HepG2 (cell line): ENCODE measurements around the gene ZNF511. TPM values are rescaled to one million over a fixed set of nuclear protein-coding genes. Genes with fewer than 3 reads are reported as not detected.

Experiments used
- CHD4 ChIP-seq: fragments of 200-600 bp; sonication (generic); IDR thresholded peaks from 2 replicates; pipeline ENCODE4 v1.7.0; 2017; ENCODE audit warnings: mild to moderate bottlenecking, low read length, borderline replicate concordance
- EZH2 ChIP-seq: conservative IDR thresholded peaks from 2 replicates; pipeline ENCODE4 v1.6.1; 2012; ENCODE audit warnings: mild to moderate bottlenecking, low read depth, low read length, moderate library complexity
- FOXJ3 ChIP-seq: sonication (generic); formaldehyde crosslinking; IDR thresholded peaks from 2 replicates; pipeline ENCODE4 v1.4.0; 2020; ENCODE audit warnings: missing genetic modification reagents, mild to moderate bottlenecking, borderline replicate concordance
- HOXA5 ChIP-seq: sonication (generic); formaldehyde crosslinking; IDR thresholded peaks from 2 replicates; pipeline ENCODE4 v1.4.0; 2020; ENCODE audit warnings: missing genetic modification reagents
- KDM4B ChIP-seq: sonication (generic); formaldehyde crosslinking; IDR thresholded peaks from 2 replicates; pipeline ENCODE4 v1.4.0; 2020; ENCODE audit warnings: missing genetic modification reagents
- RFX1 ChIP-seq: fragments of 450-650 bp; IDR thresholded peaks from 2 replicates; pipeline ENCODE4 v1.6.1; 2017
- RXRB ChIP-seq: IDR thresholded peaks from 2 replicates; pipeline ENCODE4 v1.6.1; 2016; ENCODE audit warnings: borderline replicate concordance, missing genetic modification reagents, missing compliant biosample characterization
- SALL1 ChIP-seq: sonication (generic); formaldehyde crosslinking; IDR thresholded peaks from 2 replicates; pipeline ENCODE4 v1.8.0; 2022; ENCODE audit warnings: mild to moderate bottlenecking, missing genetic modification reagents
- SUZ12 ChIP-seq: fragments of 150-350 bp; IDR thresholded peaks from 2 replicates; pipeline ENCODE4 v1.6.1; 2014; ENCODE audit warnings: low read depth, low read length
- ZFP1 ChIP-seq: IDR thresholded peaks from 2 replicates; pipeline ENCODE4 v1.6.1; 2016
- ZFP37 ChIP-seq: sonication (generic); formaldehyde crosslinking; IDR thresholded peaks from 2 replicates; pipeline ENCODE4 v1.4.0; 2020; ENCODE audit warnings: missing genetic modification reagents, borderline replicate concordance
- ZMYM4 ChIP-seq: sonication (generic); formaldehyde crosslinking; IDR thresholded peaks from 2 replicates; pipeline ENCODE4 v1.8.1; 2023; ENCODE audit warnings: mild to moderate bottlenecking, missing genetic modification reagents
- ZNF333 ChIP-seq: sonication (generic); formaldehyde crosslinking; IDR thresholded peaks from 2 replicates; pipeline ENCODE4 v1.4.0; 2020; ENCODE audit warnings: mild to moderate bottlenecking, missing genetic modification reagents, borderline replicate concordance
- ZNF350 ChIP-seq: sonication (generic); formaldehyde crosslinking; IDR thresholded peaks from 2 replicates; pipeline ENCODE4 v1.4.0; 2020; ENCODE audit warnings: mild to moderate bottlenecking, low read depth, missing genetic modification reagents, borderline replicate concordance
- ZNF430 ChIP-seq: sonication (generic); formaldehyde crosslinking; IDR thresholded peaks from 2 replicates; pipeline ENCODE4 v1.9.0; 2021; ENCODE audit warnings: mild to moderate bottlenecking, missing genetic modification reagents
- ZNF550 ChIP-seq: sonication (generic); formaldehyde crosslinking; IDR thresholded peaks from 2 replicates; pipeline ENCODE4 v1.4.0; 2020; ENCODE audit warnings: mild to moderate bottlenecking, missing genetic modification reagents, borderline replicate concordance
- ZNF614 ChIP-seq: IDR thresholded peaks from 2 replicates; pipeline ENCODE4 v1.6.1; 2018; ENCODE audit warnings: missing biosample characterization, missing genetic modification reagents, inconsistent platforms, borderline replicate concordance
- polyA plus RNA-seq, 8 experiments: library from polyadenylated mRNA; depleted of rRNA in 3 of 8; stranded (reverse) in 7 of 8; unstranded in 1 of 8; fragments of >200 nt; fragmentation: Illumina TruSeq in 4 of 8; extraction: Trizol in 4 of 8; gene quantifications; 2 replicates each; pipeline versions ENCODE4 v1.2.1 to v1.2.3, GENCODE V29; 2011 to 2016; ENCODE audit warnings: low read depth in 4 of 8, missing spikeins in 1 of 8, mixed read lengths in 1 of 8; ENCODE audit not compliant: insufficient read depth in 1 of 8
- total RNA-seq, 5 experiments: library from RNA; depleted of rRNA; stranded (reverse); fragments of >200 nt; fragmentation: Illumina TruSeq; extraction: Trizol; gene quantifications; 2 replicates each; pipeline ENCODE4 v1.2.3, GENCODE V29; 2016; ENCODE audit warnings: low read depth in 1 of 5
- TF ChIP-seq, protein P1 (sequence below): sonication (generic); formaldehyde crosslinking; IDR thresholded peaks from 2 replicates; pipeline ENCODE4 v1.5.0; 2020; ENCODE audit warnings: mild to moderate bottlenecking, missing genetic modification reagents
- TF ChIP-seq, protein P2 (sequence below): sonication (generic); formaldehyde crosslinking; IDR thresholded peaks from 2 replicates; pipeline ENCODE4 v1.4.0; 2020; ENCODE audit warnings: missing genetic modification reagents
- TF ChIP-seq, protein P3 (sequence below): sonication (generic); formaldehyde crosslinking; IDR thresholded peaks from 2 replicates; pipeline ENCODE4 v1.5.1; 2020; ENCODE audit warnings: mild to moderate bottlenecking, missing genetic modification reagents

The ZNF511 gene
- total and polyA plus RNA-seq, 2 of the 13 experiments (the other 11 are each of a cell fraction or from before 2014, with no cell fraction given) = 35.6 to 66.4 TPM

DNA sequence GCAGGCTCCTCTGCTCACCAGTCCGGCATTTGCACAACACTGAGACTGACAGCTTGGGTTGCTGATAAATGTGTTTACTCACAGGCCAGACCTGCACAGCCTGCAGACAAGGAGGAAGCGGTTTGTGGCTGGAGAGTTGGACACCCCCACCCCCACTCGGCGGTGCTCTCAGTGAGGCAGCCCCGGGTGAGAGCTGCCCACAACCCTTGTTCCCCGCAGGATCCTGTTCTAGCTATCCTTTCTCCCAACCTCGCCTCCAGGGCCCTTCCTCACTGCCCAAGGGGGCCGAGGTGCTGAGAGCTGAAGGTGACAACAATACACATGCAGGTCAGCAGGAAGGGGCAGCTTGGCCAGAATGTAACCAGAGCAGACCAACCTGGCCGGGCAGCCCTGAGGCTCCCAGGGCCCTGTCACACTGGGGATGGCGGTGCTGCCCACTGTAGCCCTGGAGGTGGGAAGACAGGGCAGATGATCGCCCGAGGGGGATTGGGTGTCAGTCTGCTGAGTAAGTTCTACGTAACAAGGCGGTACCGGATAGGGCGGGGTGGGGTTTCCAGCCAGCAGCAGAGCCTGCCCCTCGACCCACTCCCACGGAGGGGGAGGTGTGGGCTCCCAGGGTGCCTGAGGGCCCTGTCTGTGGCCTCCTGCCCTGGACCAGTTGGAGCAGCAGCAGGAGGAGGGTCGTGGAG lies 30.0 kb upstream of the ZNF511 start (continued):
- TF ChIP-seq ZNF350 (CRISPR knock-in tag) (0 out of 2 replicates have a peak, but pooled peaks have one; percentile 20), RFX1 (no peak), ZNF430 (CRISPR knock-in tag) (no peak), ZNF550 (CRISPR knock-in tag) (0 out of 2 replicates have a peak, but pooled peaks have one; percentile 36), KDM4B (CRISPR knock-in tag) (no peak), ZMYM4 (CRISPR knock-in tag) (no peak), FOXJ3 (CRISPR knock-in tag) (no peak), HOXA5 (peak; percentile 91), SALL1 (no peak; the same call in 1 of the 2 replicates), ZNF614 (CRISPR knock-in tag) (no peak), SUZ12 (no peak), ZNF333 (0 out of 2 replicates have a peak, but pooled peaks have one; percentile 43), EZH2 (no peak), ZFP37 (CRISPR knock-in tag) (no peak), RXRB (no peak; the same call in 1 of the 2 replicates), ZFP1 (CRISPR knock-in tag) (no peak), CHD4 (no peak)
- TF ChIP-seq, protein P1, sequence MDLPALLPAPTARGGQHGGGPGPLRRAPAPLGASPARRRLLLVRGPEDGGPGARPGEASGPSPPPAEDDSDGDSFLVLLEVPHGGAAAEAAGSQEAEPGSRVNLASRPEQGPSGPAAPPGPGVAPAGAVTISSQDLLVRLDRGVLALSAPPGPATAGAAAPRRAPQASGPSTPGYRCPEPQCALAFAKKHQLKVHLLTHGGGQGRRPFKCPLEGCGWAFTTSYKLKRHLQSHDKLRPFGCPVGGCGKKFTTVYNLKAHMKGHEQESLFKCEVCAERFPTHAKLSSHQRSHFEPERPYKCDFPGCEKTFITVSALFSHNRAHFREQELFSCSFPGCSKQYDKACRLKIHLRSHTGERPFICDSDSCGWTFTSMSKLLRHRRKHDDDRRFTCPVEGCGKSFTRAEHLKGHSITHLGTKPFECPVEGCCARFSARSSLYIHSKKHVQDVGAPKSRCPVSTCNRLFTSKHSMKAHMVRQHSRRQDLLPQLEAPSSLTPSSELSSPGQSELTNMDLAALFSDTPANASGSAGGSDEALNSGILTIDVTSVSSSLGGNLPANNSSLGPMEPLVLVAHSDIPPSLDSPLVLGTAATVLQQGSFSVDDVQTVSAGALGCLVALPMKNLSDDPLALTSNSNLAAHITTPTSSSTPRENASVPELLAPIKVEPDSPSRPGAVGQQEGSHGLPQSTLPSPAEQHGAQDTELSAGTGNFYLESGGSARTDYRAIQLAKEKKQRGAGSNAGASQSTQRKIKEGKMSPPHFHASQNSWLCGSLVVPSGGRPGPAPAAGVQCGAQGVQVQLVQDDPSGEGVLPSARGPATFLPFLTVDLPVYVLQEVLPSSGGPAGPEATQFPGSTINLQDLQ = no peak
- TF ChIP-seq, protein P2, sequence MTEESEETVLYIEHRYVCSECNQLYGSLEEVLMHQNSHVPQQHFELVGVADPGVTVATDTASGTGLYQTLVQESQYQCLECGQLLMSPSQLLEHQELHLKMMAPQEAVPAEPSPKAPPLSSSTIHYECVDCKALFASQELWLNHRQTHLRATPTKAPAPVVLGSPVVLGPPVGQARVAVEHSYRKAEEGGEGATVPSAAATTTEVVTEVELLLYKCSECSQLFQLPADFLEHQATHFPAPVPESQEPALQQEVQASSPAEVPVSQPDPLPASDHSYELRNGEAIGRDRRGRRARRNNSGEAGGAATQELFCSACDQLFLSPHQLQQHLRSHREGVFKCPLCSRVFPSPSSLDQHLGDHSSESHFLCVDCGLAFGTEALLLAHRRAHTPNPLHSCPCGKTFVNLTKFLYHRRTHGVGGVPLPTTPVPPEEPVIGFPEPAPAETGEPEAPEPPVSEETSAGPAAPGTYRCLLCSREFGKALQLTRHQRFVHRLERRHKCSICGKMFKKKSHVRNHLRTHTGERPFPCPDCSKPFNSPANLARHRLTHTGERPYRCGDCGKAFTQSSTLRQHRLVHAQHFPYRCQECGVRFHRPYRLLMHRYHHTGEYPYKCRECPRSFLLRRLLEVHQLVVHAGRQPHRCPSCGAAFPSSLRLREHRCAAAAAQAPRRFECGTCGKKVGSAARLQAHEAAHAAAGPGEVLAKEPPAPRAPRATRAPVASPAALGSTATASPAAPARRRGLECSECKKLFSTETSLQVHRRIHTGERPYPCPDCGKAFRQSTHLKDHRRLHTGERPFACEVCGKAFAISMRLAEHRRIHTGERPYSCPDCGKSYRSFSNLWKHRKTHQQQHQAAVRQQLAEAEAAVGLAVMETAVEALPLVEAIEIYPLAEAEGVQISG = 0 out of 2 replicates have a peak, but pooled peaks have one; percentile 39
- TF ChIP-seq, protein P3, sequence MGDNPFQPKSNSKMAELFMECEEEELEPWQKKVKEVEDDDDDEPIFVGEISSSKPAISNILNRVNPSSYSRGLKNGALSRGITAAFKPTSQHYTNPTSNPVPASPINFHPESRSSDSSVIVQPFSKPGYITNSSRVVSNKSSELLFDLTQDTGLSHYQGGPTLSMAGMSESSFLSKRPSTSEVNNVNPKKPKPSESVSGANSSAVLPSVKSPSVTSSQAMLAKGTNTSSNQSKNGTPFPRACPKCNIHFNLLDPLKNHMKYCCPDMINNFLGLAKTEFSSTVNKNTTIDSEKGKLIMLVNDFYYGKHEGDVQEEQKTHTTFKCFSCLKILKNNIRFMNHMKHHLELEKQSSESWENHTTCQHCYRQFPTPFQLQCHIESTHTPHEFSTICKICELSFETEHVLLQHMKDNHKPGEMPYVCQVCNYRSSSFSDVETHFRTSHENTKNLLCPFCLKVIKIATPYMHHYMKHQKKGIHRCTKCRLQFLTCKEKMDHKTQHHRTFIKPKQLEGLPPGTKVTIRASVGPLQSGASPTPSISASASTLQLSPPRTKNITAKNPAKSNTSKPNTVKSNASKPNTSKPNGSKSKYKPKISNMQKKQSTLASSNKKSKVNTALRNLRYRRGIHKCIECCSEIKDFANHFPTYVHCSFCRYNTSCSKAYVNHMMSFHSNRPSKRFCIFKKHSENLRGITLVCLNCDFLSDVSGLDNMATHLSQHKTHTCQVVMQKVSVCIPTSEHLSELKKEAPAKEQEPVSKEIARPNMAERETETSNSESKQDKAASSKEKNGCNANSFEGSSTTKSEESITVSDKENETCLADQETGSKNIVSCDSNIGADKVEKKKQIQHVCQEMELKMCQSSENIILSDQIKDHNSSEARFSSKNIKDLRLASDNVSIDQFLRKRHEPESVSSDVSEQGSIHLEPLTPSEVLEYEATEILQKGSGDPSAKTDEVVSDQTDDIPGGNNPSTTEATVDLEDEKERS (CRISPR knock-in tag) = no peak
